Measurements from ENCODE around the gene TLE3. TPM values are rescaled to one million over a fixed set of nuclear protein-coding genes. Genes with fewer than 3 reads are reported as not detected.
"Not testable (repeated sequence)": the region's sequence is repeated elsewhere in the genome, so short reads cannot be mapped to it uniquely, and the experiment has no call there.

Gene TLE3
- polyA plus RNA-seq, 1 donor (not counting 4 experiments of a cell fraction or from before 2014, with no cell fraction given): 8.3 TPM

GRCh38 chr15:70137967-70138366 is 40.2 kb upstream of the TLE3 start:
- H4K20me1 ChIP-seq (ENCODE audit: control insufficient read depth, extremely low read depth, insufficient read depth, low read length): no peaks in the 10 kb centered on the region
- no peak overlapping the region for H2AFZ ChIP-seq (ENCODE audit: control insufficient read depth, low read length)
- H3K36me3 ChIP-seq (ENCODE audit: control insufficient read depth in 2 of 2, extremely low read depth in 1 of 2, insufficient read depth in 2 of 2, low read length in 2 of 2): no peaks in the 10 kb centered on the region
- H3K27me3 ChIP-seq (ENCODE audit: control insufficient read depth, extremely low read depth, insufficient read depth, low read length): peaks cover 57% of the 10 kb centered on the region
- FAIRE-seq (no peak), DNase-seq (ENCODE audit: low read depth, low spot score) (no peak)
- no peaks in the 10 kb centered on the region for H3K79me2 ChIP-seq (ENCODE audit: control insufficient read depth, insufficient read depth, low read length)
- no peaks in the 10 kb centered on the region for H3K9me3 ChIP-seq (ENCODE audit: control insufficient read depth, low read depth, low read length)
- no peak for TF ChIP-seq EZH2 (IDR thresholded peaks at IDR 0.05; ENCODE audit: low read length)
- TF ChIP-seq CTCF (optimal IDR thresholded peaks at IDR 0.05 in 1 of 3, IDR thresholded peaks at IDR 0.05 in 1 of 3, conservative IDR thresholded peaks at IDR 0.05 in 1 of 3; ENCODE audit: extremely low read depth in 1 of 3, insufficient read depth in 2 of 3, low read length in 3 of 3): no peak
- H3K9me1 ChIP-seq (ENCODE audit: control insufficient read depth, extremely low read depth, insufficient read depth, low read length): no peaks in the 10 kb centered on the region
- H3K4me1 ChIP-seq (ENCODE audit: control insufficient read depth, extremely low read depth, insufficient read depth, low read length): peaks cover 3% of the 10 kb centered on the region
- H3K4me2 ChIP-seq (ENCODE audit: control insufficient read depth, extremely low read depth, insufficient read depth, low read depth, low read length): no peak overlapping the region
- dilution Hi-C loops (cut with MboI; ENCODE audit: extremely low pct_ligation_motif_present, low sequenced_read_pairs): no loop called here
- H3K9ac ChIP-seq (ENCODE audit: control insufficient read depth, extremely low read depth, insufficient read depth, low read length): no peak overlapping the region
- no peak overlapping the region for H3K27ac ChIP-seq (ENCODE audit: control insufficient read depth, insufficient read depth, low read length)
- H3K4me3 ChIP-seq (ENCODE audit: control insufficient read depth in 2 of 3, extremely low read depth in 1 of 3, insufficient read depth in 2 of 3, low read depth in 1 of 3, low read length in 3 of 3): no peak overlapping the region

- peaks cover 60% of the 10 kb centered on the region for H3K27me3 ChIP-seq (ENCODE audit: control insufficient read depth, extremely low read depth, insufficient read depth, low read length)
- dilution Hi-C loops (cut with MboI; ENCODE audit: extremely low pct_ligation_motif_present, low sequenced_read_pairs); H3K4me3 ChIP-seq (ENCODE audit: control insufficient read depth in 2 of 3, extremely low read depth in 1 of 3, insufficient read depth in 2 of 3, low read depth in 1 of 3, low read length in 3 of 3); H2AFZ ChIP-seq (ENCODE audit: control insufficient read depth, low read length); H4K20me1 ChIP-seq (ENCODE audit: control insufficient read depth, extremely low read depth, insufficient read depth, low read length); H3K27ac ChIP-seq (ENCODE audit: control insufficient read depth, insufficient read depth, low read length); H3K9me3 ChIP-seq (ENCODE audit: control insufficient read depth, low read depth, low read length); H3K36me3 ChIP-seq (ENCODE audit: control insufficient read depth in 2 of 2, extremely low read depth in 1 of 2, insufficient read depth in 2 of 2, low read length in 2 of 2); H3K79me2 ChIP-seq (ENCODE audit: control insufficient read depth, insufficient read depth, low read length); H3K9ac ChIP-seq (ENCODE audit: control insufficient read depth, extremely low read depth, insufficient read depth, low read length); H3K9me1 ChIP-seq (ENCODE audit: control insufficient read depth, extremely low read depth, insufficient read depth, low read length); H3K4me1 ChIP-seq (ENCODE audit: control insufficient read depth, extremely low read depth, insufficient read depth, low read length); DNase-seq (ENCODE audit: low read depth, low spot score); H3K4me2 ChIP-seq (ENCODE audit: control insufficient read depth, extremely low read depth, insufficient read depth, low read depth, low read length); FAIRE-seq: not testable (repeated sequence)
These were observed 39.3 kb upstream of the TLE3 start for GRCh38 chr15:70137021-70137420.

- FAIRE-seq (no peak), DNase-seq (ENCODE audit: low read depth, low spot score) (no peak)
- Histone ChIP-seq H3K4me3 (ENCODE audit: control insufficient read depth in 2 of 3, extremely low read depth in 1 of 3, insufficient read depth in 2 of 3, low read depth in 1 of 3, low read length in 3 of 3) (no peak overlapping the region), H3K4me1 (ENCODE audit: control insufficient read depth, extremely low read depth, insufficient read depth, low read length) (no peaks in the 10 kb centered on the region), H2AFZ (ENCODE audit: control insufficient read depth, low read length) (no peak overlapping the region), H3K27me3 (ENCODE audit: control insufficient read depth, extremely low read depth, insufficient read depth, low read length) (peaks cover 42% of the 10 kb centered on the region), H3K27ac (ENCODE audit: control insufficient read depth, insufficient read depth, low read length) (no peak overlapping the region), H4K20me1 (ENCODE audit: control insufficient read depth, extremely low read depth, insufficient read depth, low read length) (no peaks in the 10 kb centered on the region), H3K79me2 (ENCODE audit: control insufficient read depth, insufficient read depth, low read length) (no peaks in the 10 kb centered on the region), H3K4me2 (ENCODE audit: control insufficient read depth, extremely low read depth, insufficient read depth, low read depth, low read length) (no peak overlapping the region), H3K9ac (ENCODE audit: control insufficient read depth, extremely low read depth, insufficient read depth, low read length) (no peak overlapping the region), H3K9me3 (ENCODE audit: control insufficient read depth, low read depth, low read length) (no peaks in the 10 kb centered on the region), H3K9me1 (ENCODE audit: control insufficient read depth, extremely low read depth, insufficient read depth, low read length) (no peaks in the 10 kb centered on the region), H3K36me3 (ENCODE audit: control insufficient read depth in 2 of 2, extremely low read depth in 1 of 2, insufficient read depth in 2 of 2, low read length in 2 of 2) (no peaks in the 10 kb centered on the region)
- TF ChIP-seq CTCF (optimal IDR thresholded peaks at IDR 0.05 in 1 of 3, IDR thresholded peaks at IDR 0.05 in 1 of 3, conservative IDR thresholded peaks at IDR 0.05 in 1 of 3; ENCODE audit: extremely low read depth in 1 of 3, insufficient read depth in 2 of 3, low read length in 3 of 3): no peak
- TF ChIP-seq EZH2 (IDR thresholded peaks at IDR 0.05; ENCODE audit: low read length): no peak
- dilution Hi-C loops (cut with MboI; ENCODE audit: extremely low pct_ligation_motif_present, low sequenced_read_pairs): no loop called here
These were observed 36.2 kb upstream of the TLE3 start for GRCh38 chr15:70133781-70134421.
